ENCODE data around the gene SGSM1. TPM values are rescaled to one million over a fixed set of nuclear protein-coding genes. Genes with fewer than 3 reads are reported as not detected.

Gene SGSM1
- total RNA-seq, 1 donor from 2014 or later, result not detected

- DNase-seq (ENCODE audit: extremely low spot score, unreplicated experiment), result no peak
- Mint-ChIP-seq H3K36me3 (ENCODE audit: unreplicated experiment) (no peaks in the 10 kb centered on the region), H3K27me3 (ENCODE audit: unreplicated experiment) (peaks cover 30% of the 10 kb centered on the region), H3K9me3 (ENCODE audit: unreplicated experiment) (no peaks in the 10 kb centered on the region), H3K4me3 (ENCODE audit: unreplicated experiment) (peak overlapping the region; percentile 2), H3K27ac (ENCODE audit: unreplicated experiment) (no peak overlapping the region), H3K4me1 (ENCODE audit: unreplicated experiment) (no peaks in the 10 kb centered on the region)
- TF ChIP-seq CTCF (IDR thresholded peaks at IDR 0.05), result no peak
Observed at GRCh38 chr22:24807284-24807950, 1.4 kb downstream of the SGSM1 start.

GRCh38 chr22:24809331-24809730 is 3.3 kb downstream of the SGSM1 start:
- H3K4me1 Mint-ChIP-seq (ENCODE audit: unreplicated experiment), result no peaks in the 10 kb centered on the region
- no peak overlapping the region for H3K4me3 Mint-ChIP-seq (ENCODE audit: unreplicated experiment)
- H3K36me3 Mint-ChIP-seq (ENCODE audit: unreplicated experiment), result no peaks in the 10 kb centered on the region
- H3K9me3 Mint-ChIP-seq (ENCODE audit: unreplicated experiment), result no peaks in the 10 kb centered on the region
- H3K27ac Mint-ChIP-seq (ENCODE audit: unreplicated experiment), result no peak overlapping the region
- peaks cover 32% of the 10 kb centered on the region for H3K27me3 Mint-ChIP-seq (ENCODE audit: unreplicated experiment)
- no peak for DNase-seq (ENCODE audit: extremely low spot score, unreplicated experiment)
- no peak for TF ChIP-seq CTCF (IDR thresholded peaks at IDR 0.05)

- H3K4me3 Mint-ChIP-seq (ENCODE audit: unreplicated experiment), result no peak overlapping the region
- H3K27ac Mint-ChIP-seq (ENCODE audit: unreplicated experiment), result no peak overlapping the region
- no peaks in the 10 kb centered on the region for H3K4me1 Mint-ChIP-seq (ENCODE audit: unreplicated experiment)
- H3K9me3 Mint-ChIP-seq (ENCODE audit: unreplicated experiment), result no peaks in the 10 kb centered on the region
- no peak for TF ChIP-seq CTCF (IDR thresholded peaks at IDR 0.05)
- H3K27me3 Mint-ChIP-seq (ENCODE audit: unreplicated experiment), result peaks cover 26% of the 10 kb centered on the region
- no peak for DNase-seq (ENCODE audit: extremely low spot score, unreplicated experiment)
- H3K36me3 Mint-ChIP-seq (ENCODE audit: unreplicated experiment), result no peaks in the 10 kb centered on the region
Observed at GRCh38 chr22:24810043-24810749, 4.2 kb downstream of the SGSM1 start.

GRCh38 chr22:24812950-24813775 is 7.2 kb downstream of the SGSM1 start:
- Mint-ChIP-seq H3K27ac (ENCODE audit: unreplicated experiment) (no peak overlapping the region), H3K27me3 (ENCODE audit: unreplicated experiment) (peaks cover 16% of the 10 kb centered on the region), H3K9me3 (ENCODE audit: unreplicated experiment) (no peaks in the 10 kb centered on the region), H3K36me3 (ENCODE audit: unreplicated experiment) (no peaks in the 10 kb centered on the region), H3K4me3 (ENCODE audit: unreplicated experiment) (no peak overlapping the region), H3K4me1 (ENCODE audit: unreplicated experiment) (no peaks in the 10 kb centered on the region)
- TF ChIP-seq CTCF (IDR thresholded peaks at IDR 0.05), result no peak
- DNase-seq (ENCODE audit: extremely low spot score, unreplicated experiment), result no peak
